Caco-2 (cell line): ENCODE data around the gene DCT. TPM values are rescaled to one million over a fixed set of nuclear protein-coding genes. Genes with fewer than 3 reads are reported as not detected.

Experiments
- BruUV-seq: library from RNA; stranded (reverse); fragments of 400-500 nt; replicated peaks from 2 replicates; lab custom pipeline; 2021; lab: Mats Ljungman, UMichigan
- CTCF ChIA-PET: fragments of 300-600 bp; sonication (Branson Sonifier 250); formaldehyde crosslinking; loops from one replicate; lab custom pipeline; 2022; ENCODE audit warnings: antibody characterized with exemption; lab: Charles Lee
- POLR2A ChIA-PET: fragments of 300-600 bp; sonication (Branson Sonifier 250); formaldehyde crosslinking; loops from one replicate; lab custom pipeline; 2022; ENCODE audit warnings: antibody characterized with exemption; lab: Charles Lee
- DNase-seq, 2 experiments: peaks; one replicate each; pipeline versions ENCODE4 v3.0.0 to v3.0.0-alpha.2; 2020 to 2022
- H3K27me3 ChIP-seq: replicated peaks from 2 replicates; pipeline ENCODE4 v1.6.0; 2011; ENCODE audit warnings: low read length; ENCODE audit not compliant: control insufficient read depth, insufficient read depth
- H3K36me3 ChIP-seq: 2 replicates; pipeline ENCODE4 v1.5.1; 2011; ENCODE audit warnings: low read length; ENCODE audit not compliant: control insufficient read depth, insufficient read depth
- H3K4me1 ChIP-seq: fragments of 250-450 bp; sonication (Bioruptor Pico); 2 replicates; pipeline ENCODE4 v1.5.1; 2020; ENCODE audit warnings: mild to moderate bottlenecking
- H3K4me3 ChIP-seq: 2 replicates; pipeline ENCODE4 v1.5.1; 2011; ENCODE audit warnings: low read depth, mild to moderate bottlenecking, control low read depth, low read length
- H3K9me3 ChIP-seq: fragments of 250-450 bp; sonication (Bioruptor Pico); 2 replicates; pipeline ENCODE4 v1.5.1; 2020; ENCODE audit warnings: mild to moderate bottlenecking, moderate library complexity
- H3K27ac Mint-ChIP-seq: one replicate; pipeline ENCODE4 v1.8.0; 2022; ENCODE audit warnings: mixed read lengths; ENCODE audit not compliant: unreplicated experiment
- H3K27me3 Mint-ChIP-seq: one replicate; pipeline ENCODE4 v1.8.0; 2022; ENCODE audit warnings: mixed read lengths; ENCODE audit not compliant: insufficient read depth, unreplicated experiment
- H3K36me3 Mint-ChIP-seq: one replicate; pipeline ENCODE4 v1.8.0; 2022; ENCODE audit warnings: mild to moderate bottlenecking, mixed read lengths; ENCODE audit not compliant: insufficient read depth, unreplicated experiment
- H3K4me1 Mint-ChIP-seq: one replicate; pipeline ENCODE4 v1.8.0; 2022; ENCODE audit warnings: low read depth, mixed read lengths; ENCODE audit not compliant: unreplicated experiment
- H3K4me3 Mint-ChIP-seq: one replicate; pipeline ENCODE4 v1.8.0; 2022; ENCODE audit warnings: mild to moderate bottlenecking, moderate library complexity, mixed read lengths; ENCODE audit not compliant: unreplicated experiment
- H3K9me3 Mint-ChIP-seq: one replicate; pipeline ENCODE4 v1.8.0; 2022; ENCODE audit warnings: mixed read lengths; ENCODE audit not compliant: unreplicated experiment
- CTCF ChIP-seq, 2 experiments: fragments of 200-600 bp in 1 of 2; IDR thresholded peaks; 1 replicate in 1 of 2; 2 replicates in 1 of 2; pipeline versions ENCODE4 v1.5.1 to v1.8.0; 2011 to 2022; ENCODE audit warnings: antibody characterized with exemption in 1 of 2, control low read depth in 1 of 2, inconsistent platforms in 1 of 2, low read depth in 1 of 2, low read length in 1 of 2, mild to moderate bottlenecking in 1 of 2, moderate library complexity in 1 of 2; ENCODE audit not compliant: insufficient read depth in 1 of 2, severe bottlenecking in 1 of 2, unreplicated experiment in 1 of 2
- intact Hi-C: fragments of 100-400 bp; cut with micrococcal nuclease; formaldehyde crosslinking; loops from one replicate; pipeline ENCODE4 v1.10.0; 2022; ENCODE audit not compliant: unreplicated experiment
- total RNA-seq: library from RNA; stranded (reverse); gene quantifications from 2 replicates; pipeline ENCODE4 v1.2.3, GENCODE V29; 2022

The DCT gene
- total RNA-seq, 1 experiment from 2014 or later = not detected

GRCh38 chr13:94427313-94427953 lies 52.0 kb downstream of the DCT start:
- H3K27me3 ChIP-seq = no peaks in the 10 kb centered on the region
- BruUV-seq = no TSS peak

GRCh38 chr13:94419925-94420305 lies 59.6 kb downstream of the DCT start:
- Mint-ChIP-seq H3K36me3 (no peaks in the 10 kb centered on the region), H3K9me3 (no peaks in the 10 kb centered on the region), H3K27ac (no peak overlapping the region), H3K4me3 (no peak overlapping the region), H3K27me3 (peaks cover 20% of the 10 kb centered on the region), H3K4me1 (no peaks in the 10 kb centered on the region)
- Histone ChIP-seq H3K4me3 (no peak overlapping the region), H3K4me1 (no peaks in the 10 kb centered on the region), H3K36me3 (no peaks in the 10 kb centered on the region), H3K27me3 (no peaks in the 10 kb centered on the region), H3K9me3 (no peaks in the 10 kb centered on the region)
- no TSS peak for BruUV-seq
- no peak for TF ChIP-seq CTCF (IDR thresholded peaks at IDR 0.05; ENCODE audit: insufficient read depth in 1 of 2, low read depth in 1 of 2, low read length in 1 of 2, severe bottlenecking in 1 of 2, unreplicated experiment in 1 of 2)
- CTCF ChIA-PET = no interaction called here
- intact Hi-C loops = no loop called here
- POLR2A ChIA-PET = no interaction called here
- DNase-seq = no peak

More at GRCh38 chr13:94427313-94427953, 52.0 kb downstream of the DCT start:
- peaks cover 15% of the 10 kb centered on the region for H3K27me3 Mint-ChIP-seq
- Histone ChIP-seq H3K36me3 (no peaks in the 10 kb centered on the region), H3K4me1 (no peaks in the 10 kb centered on the region), H3K4me3 (no peak overlapping the region), H3K9me3 (no peaks in the 10 kb centered on the region)
- H3K9me3 Mint-ChIP-seq = no peaks in the 10 kb centered on the region
- intact Hi-C loops = no loop called here
- POLR2A ChIA-PET = no interaction called here
- CTCF ChIA-PET = no interaction called here
- no peak for TF ChIP-seq CTCF (IDR thresholded peaks at IDR 0.05; ENCODE audit: insufficient read depth in 1 of 2, low read depth in 1 of 2, low read length in 1 of 2, severe bottlenecking in 1 of 2, unreplicated experiment in 1 of 2)
- DNase-seq = no peak
- no peaks in the 10 kb centered on the region for H3K36me3 Mint-ChIP-seq
- H3K4me1 Mint-ChIP-seq = peaks cover 2% of the 10 kb centered on the region
- no peak overlapping the region for H3K4me3 Mint-ChIP-seq
- H3K27ac Mint-ChIP-seq = no peak overlapping the region

- H3K27me3 ChIP-seq = no peaks in the 10 kb centered on the region
- Mint-ChIP-seq H3K27me3 (peaks cover 17% of the 10 kb centered on the region), H3K9me3 (no peaks in the 10 kb centered on the region), H3K4me3 (no peak overlapping the region), H3K36me3 (no peaks in the 10 kb centered on the region), H3K4me1 (no peaks in the 10 kb centered on the region), H3K27ac (no peak overlapping the region)
- TF ChIP-seq CTCF (IDR thresholded peaks at IDR 0.05; ENCODE audit: insufficient read depth in 1 of 2, low read depth in 1 of 2, low read length in 1 of 2, severe bottlenecking in 1 of 2, unreplicated experiment in 1 of 2) = no peak
- H3K4me1 ChIP-seq = no peaks in the 10 kb centered on the region
- no peak overlapping the region for H3K4me3 ChIP-seq
- BruUV-seq = no TSS peak
- DNase-seq = no peak
- intact Hi-C loops = no loop called here
- no peaks in the 10 kb centered on the region for H3K9me3 ChIP-seq
- no peaks in the 10 kb centered on the region for H3K36me3 ChIP-seq
- ChIA-PET CTCF (no interaction called here), POLR2A (no interaction called here)
Measured at GRCh38 chr13:94419304-94419924, 60.1 kb downstream of the DCT start.
